ENCODE measurements around the gene TOP2B. TPM values are rescaled to one million over a fixed set of nuclear protein-coding genes. Genes with fewer than 3 reads are reported as not detected.

Gene TOP2B
- total and polyA plus RNA-seq, 4 donors, result 13.5 to 52.9 (median 34.5) TPM

DNA sequence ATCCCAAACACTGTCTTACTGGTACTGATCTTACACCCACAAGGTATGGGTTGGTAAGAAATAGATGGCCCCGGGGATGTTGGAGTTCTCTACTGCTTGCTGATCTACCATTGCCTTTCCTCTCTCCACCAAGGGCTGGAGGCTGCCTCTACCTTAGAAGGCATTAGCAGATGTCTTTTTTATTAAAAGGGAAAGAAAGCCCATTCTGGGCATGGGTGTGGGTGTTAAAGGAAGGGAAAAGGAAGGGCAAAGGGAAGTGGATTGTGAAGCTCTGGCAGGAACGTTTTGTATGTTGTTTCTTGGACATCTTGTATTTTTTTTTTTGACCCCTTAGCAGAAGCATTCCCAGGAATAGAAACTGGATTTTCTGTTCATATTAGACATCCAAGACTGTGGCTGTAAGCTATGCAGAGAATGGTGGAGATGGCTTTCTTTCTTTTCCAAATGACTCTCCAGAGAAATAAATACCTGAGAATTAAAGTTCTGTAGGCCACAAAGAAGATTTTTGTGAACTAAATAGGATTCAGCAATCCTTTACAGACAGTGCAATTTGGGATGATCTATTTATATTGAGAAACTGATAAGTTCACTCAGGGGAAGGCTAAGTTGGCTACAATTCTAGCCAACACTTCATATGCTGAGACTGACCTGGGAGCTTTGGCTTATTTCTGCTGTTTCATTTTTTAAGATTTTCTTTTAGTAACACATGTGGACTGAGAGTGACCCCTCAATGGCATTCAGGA lies 108.8 kb downstream of the TOP2B start:
- Histone ChIP-seq H3K36me3 (ENCODE audit: control insufficient read depth in 4 of 4, insufficient read depth in 3 of 4, low read depth in 1 of 4, low read length in 3 of 4) (no peaks in the 10 kb centered on the region), H3K9ac (ENCODE audit: low read depth in 1 of 2, low read length in 2 of 2) (no peak overlapping the region), H3K27ac (ENCODE audit: low read depth in 1 of 2, low read length in 2 of 2) (no peak overlapping the region), H3K9me3 (ENCODE audit: control insufficient read depth in 4 of 4, low read length in 3 of 4) (no peaks in the 10 kb centered on the region), H3K4me1 (ENCODE audit: control insufficient read depth in 4 of 4, insufficient read depth in 4 of 4, low read length in 3 of 4) (peaks cover 0 to 2% (median 0%) of the 10 kb centered on the region in 4 donors), H3K4me3 (ENCODE audit: low read depth in 1 of 3, low read length in 3 of 3) (no peak overlapping the region), H3K27me3 (ENCODE audit: control insufficient read depth in 4 of 4, insufficient read depth in 4 of 4, low read length in 3 of 4) (no peaks in the 10 kb centered on the region)
- 61% methylated on average over 2 of the region's 2 CpGs for WGBS
- TF ChIP-seq NR2F2 (IDR thresholded peaks at IDR 0.05) (peak; percentile 69), TAF1 (conservative IDR thresholded peaks at IDR 0.05) (no peak), YY1 (IDR thresholded peaks at IDR 0.05) (no peak)
- TF ChIP-seq, protein P1, sequence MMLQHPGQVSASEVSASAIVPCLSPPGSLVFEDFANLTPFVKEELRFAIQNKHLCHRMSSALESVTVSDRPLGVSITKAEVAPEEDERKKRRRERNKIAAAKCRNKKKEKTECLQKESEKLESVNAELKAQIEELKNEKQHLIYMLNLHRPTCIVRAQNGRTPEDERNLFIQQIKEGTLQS (IDR thresholded peaks at IDR 0.05), result no peak
- TF ChIP-seq, protein P2, sequence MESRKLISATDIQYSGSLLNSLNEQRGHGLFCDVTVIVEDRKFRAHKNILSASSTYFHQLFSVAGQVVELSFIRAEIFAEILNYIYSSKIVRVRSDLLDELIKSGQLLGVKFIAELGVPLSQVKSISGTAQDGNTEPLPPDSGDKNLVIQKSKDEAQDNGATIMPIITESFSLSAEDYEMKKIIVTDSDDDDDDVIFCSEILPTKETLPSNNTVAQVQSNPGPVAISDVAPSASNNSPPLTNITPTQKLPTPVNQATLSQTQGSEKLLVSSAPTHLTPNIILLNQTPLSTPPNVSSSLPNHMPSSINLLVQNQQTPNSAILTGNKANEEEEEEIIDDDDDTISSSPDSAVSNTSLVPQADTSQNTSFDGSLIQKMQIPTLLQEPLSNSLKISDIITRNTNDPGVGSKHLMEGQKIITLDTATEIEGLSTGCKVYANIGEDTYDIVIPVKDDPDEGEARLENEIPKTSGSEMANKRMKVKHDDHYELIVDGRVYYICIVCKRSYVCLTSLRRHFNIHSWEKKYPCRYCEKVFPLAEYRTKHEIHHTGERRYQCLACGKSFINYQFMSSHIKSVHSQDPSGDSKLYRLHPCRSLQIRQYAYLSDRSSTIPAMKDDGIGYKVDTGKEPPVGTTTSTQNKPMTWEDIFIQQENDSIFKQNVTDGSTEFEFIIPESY (IDR thresholded peaks at IDR 0.05), result no peak
- TF ChIP-seq, protein P3, sequence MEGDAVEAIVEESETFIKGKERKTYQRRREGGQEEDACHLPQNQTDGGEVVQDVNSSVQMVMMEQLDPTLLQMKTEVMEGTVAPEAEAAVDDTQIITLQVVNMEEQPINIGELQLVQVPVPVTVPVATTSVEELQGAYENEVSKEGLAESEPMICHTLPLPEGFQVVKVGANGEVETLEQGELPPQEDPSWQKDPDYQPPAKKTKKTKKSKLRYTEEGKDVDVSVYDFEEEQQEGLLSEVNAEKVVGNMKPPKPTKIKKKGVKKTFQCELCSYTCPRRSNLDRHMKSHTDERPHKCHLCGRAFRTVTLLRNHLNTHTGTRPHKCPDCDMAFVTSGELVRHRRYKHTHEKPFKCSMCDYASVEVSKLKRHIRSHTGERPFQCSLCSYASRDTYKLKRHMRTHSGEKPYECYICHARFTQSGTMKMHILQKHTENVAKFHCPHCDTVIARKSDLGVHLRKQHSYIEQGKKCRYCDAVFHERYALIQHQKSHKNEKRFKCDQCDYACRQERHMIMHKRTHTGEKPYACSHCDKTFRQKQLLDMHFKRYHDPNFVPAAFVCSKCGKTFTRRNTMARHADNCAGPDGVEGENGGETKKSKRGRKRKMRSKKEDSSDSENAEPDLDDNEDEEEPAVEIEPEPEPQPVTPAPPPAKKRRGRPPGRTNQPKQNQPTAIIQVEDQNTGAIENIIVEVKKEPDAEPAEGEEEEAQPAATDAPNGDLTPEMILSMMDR (IDR thresholded peaks at IDR 0.05; ENCODE audit: low read depth, low read length, missing input control), result no peak
- no peak for DNase-seq (ENCODE audit: low spot score)

DNA sequence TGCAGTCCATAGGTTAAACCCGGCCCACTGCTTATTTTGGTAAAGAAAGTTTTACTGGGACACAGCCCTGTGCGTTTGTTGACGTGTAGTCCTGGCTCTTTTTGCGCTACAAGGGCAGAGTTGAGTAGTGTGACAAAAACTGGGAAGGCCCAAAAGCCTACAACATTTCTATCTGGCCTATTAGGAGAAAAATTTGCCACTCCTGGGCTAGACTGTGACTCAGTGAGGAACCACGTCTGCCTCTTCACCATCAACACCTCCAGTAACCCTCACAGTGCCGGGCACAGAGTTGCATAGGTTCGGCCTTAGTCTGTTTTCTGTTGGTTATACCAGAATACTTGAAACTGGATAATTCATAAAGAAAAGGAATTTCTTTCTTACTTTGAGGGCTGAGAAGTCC lies 110.3 kb downstream of the TOP2B start:
- Histone ChIP-seq H3K9ac (ENCODE audit: low read depth in 1 of 2, low read length in 2 of 2) (no peak overlapping the region), H3K27me3 (ENCODE audit: control insufficient read depth in 4 of 4, insufficient read depth in 4 of 4, low read length in 3 of 4) (no peaks in the 10 kb centered on the region), H3K4me1 (ENCODE audit: control insufficient read depth in 4 of 4, insufficient read depth in 4 of 4, low read length in 3 of 4) (peaks cover 0 to 2% (median 0%) of the 10 kb centered on the region in 4 donors), H3K4me3 (ENCODE audit: low read depth in 1 of 3, low read length in 3 of 3) (no peak overlapping the region), H3K9me3 (ENCODE audit: control insufficient read depth in 4 of 4, low read length in 3 of 4) (no peaks in the 10 kb centered on the region), H3K27ac (ENCODE audit: low read depth in 1 of 2, low read length in 2 of 2) (no peak overlapping the region), H3K36me3 (ENCODE audit: control insufficient read depth in 4 of 4, insufficient read depth in 3 of 4, low read depth in 1 of 4, low read length in 3 of 4) (no peaks in the 10 kb centered on the region)
- TF ChIP-seq RXRA (IDR thresholded peaks at IDR 0.05), result no peak
- no peak for TF ChIP-seq HNF4G (IDR thresholded peaks at IDR 0.05)
- TF ChIP-seq NR2F2 (IDR thresholded peaks at IDR 0.05), result no peak
- no peak for TF ChIP-seq TAF1 (conservative IDR thresholded peaks at IDR 0.05)
- TF ChIP-seq FOXA1 (IDR thresholded peaks at IDR 0.05), result no peak
- TF ChIP-seq GABPA (IDR thresholded peaks at IDR 0.05 in 1 of 2, conservative IDR thresholded peaks at IDR 0.05 in 1 of 2), result no peak
- TF ChIP-seq JUND (IDR thresholded peaks at IDR 0.05), result no peak
- TF ChIP-seq, protein P4, sequence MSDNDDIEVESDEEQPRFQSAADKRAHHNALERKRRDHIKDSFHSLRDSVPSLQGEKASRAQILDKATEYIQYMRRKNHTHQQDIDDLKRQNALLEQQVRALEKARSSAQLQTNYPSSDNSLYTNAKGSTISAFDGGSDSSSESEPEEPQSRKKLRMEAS (IDR thresholded peaks at IDR 0.05), result no peak
- TF ChIP-seq, protein P3 (IDR thresholded peaks at IDR 0.05; ENCODE audit: low read depth, low read length, missing input control), result no peak
- TF ChIP-seq, protein P2 (IDR thresholded peaks at IDR 0.05), result no peak
- no peak for TF ChIP-seq FOXA2 (IDR thresholded peaks at IDR 0.05)
- TF ChIP-seq, protein P1 (IDR thresholded peaks at IDR 0.05), result no peak
- TF ChIP-seq SP1 (IDR thresholded peaks at IDR 0.05), result no peak
- TF ChIP-seq, protein P5, sequence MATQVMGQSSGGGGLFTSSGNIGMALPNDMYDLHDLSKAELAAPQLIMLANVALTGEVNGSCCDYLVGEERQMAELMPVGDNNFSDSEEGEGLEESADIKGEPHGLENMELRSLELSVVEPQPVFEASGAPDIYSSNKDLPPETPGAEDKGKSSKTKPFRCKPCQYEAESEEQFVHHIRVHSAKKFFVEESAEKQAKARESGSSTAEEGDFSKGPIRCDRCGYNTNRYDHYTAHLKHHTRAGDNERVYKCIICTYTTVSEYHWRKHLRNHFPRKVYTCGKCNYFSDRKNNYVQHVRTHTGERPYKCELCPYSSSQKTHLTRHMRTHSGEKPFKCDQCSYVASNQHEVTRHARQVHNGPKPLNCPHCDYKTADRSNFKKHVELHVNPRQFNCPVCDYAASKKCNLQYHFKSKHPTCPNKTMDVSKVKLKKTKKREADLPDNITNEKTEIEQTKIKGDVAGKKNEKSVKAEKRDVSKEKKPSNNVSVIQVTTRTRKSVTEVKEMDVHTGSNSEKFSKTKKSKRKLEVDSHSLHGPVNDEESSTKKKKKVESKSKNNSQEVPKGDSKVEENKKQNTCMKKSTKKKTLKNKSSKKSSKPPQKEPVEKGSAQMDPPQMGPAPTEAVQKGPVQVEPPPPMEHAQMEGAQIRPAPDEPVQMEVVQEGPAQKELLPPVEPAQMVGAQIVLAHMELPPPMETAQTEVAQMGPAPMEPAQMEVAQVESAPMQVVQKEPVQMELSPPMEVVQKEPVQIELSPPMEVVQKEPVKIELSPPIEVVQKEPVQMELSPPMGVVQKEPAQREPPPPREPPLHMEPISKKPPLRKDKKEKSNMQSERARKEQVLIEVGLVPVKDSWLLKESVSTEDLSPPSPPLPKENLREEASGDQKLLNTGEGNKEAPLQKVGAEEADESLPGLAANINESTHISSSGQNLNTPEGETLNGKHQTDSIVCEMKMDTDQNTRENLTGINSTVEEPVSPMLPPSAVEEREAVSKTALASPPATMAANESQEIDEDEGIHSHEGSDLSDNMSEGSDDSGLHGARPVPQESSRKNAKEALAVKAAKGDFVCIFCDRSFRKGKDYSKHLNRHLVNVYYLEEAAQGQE (IDR thresholded peaks at IDR 0.05), result no peak
- no peak for TF ChIP-seq YY1 (IDR thresholded peaks at IDR 0.05)
- WGBS, result 93% methylated on average over 7 of the region's 7 CpGs
- no peak for DNase-seq (ENCODE audit: low spot score)
